Right lobe of liver (tissue), 4 donors: Measurements from ENCODE around the gene ZNF718.

Source experiments
- POLR2A ChIP-seq: fragments of 450-650 bp; IDR thresholded peaks from one replicate; pipeline ENCODE4 v1.6.1; 2017; ENCODE audit warnings: antibody characterized with exemption, mild to moderate bottlenecking
- TF ChIP-seq, protein P1 (sequence below), 4 donors: fragments of 200-600 bp in 3 of 4; fragments of 450-650 bp in 1 of 4; IDR thresholded peaks; one replicate each; pipeline versions ENCODE4 v1.5.1 to v1.8.0; 2016 to 2022; ENCODE audit warnings: antibody characterized with exemption in 4 of 4, mild to moderate bottlenecking in 2 of 4
- donor health status: DM: no; HTN: no; CAD: no.
- donor health status: DM: no; HTN: no; CAD: no.
- donor health status: DM: no; HTN: yes; CAD: no.

GRCh38 chr4:188091-188490, 63.8 kb downstream of the ZNF718 start:
- TF ChIP-seq, protein P1, sequence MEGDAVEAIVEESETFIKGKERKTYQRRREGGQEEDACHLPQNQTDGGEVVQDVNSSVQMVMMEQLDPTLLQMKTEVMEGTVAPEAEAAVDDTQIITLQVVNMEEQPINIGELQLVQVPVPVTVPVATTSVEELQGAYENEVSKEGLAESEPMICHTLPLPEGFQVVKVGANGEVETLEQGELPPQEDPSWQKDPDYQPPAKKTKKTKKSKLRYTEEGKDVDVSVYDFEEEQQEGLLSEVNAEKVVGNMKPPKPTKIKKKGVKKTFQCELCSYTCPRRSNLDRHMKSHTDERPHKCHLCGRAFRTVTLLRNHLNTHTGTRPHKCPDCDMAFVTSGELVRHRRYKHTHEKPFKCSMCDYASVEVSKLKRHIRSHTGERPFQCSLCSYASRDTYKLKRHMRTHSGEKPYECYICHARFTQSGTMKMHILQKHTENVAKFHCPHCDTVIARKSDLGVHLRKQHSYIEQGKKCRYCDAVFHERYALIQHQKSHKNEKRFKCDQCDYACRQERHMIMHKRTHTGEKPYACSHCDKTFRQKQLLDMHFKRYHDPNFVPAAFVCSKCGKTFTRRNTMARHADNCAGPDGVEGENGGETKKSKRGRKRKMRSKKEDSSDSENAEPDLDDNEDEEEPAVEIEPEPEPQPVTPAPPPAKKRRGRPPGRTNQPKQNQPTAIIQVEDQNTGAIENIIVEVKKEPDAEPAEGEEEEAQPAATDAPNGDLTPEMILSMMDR (IDR thresholded peaks at IDR 0.05): no peak
- TF ChIP-seq POLR2A: no peak
